GM23338 (cell line): ENCODE results near the gene ARID1B. TPM values are rescaled to one million over a fixed set of nuclear protein-coding genes. Genes with fewer than 3 reads are reported as not detected.

Experiments
- ATAC-seq: fragments of 200-7000 bp; cut with Tn5 transposase; 3 replicates; pipeline ENCODE4 v1.9.1; 2020
- DNase-seq: peaks from one replicate; pipeline ENCODE4 v3.0.0-alpha.2; 2015; ENCODE audit warnings: low spot score
- H2AFZ ChIP-seq: fragments of 200-600 bp; sonication (generic); 2 replicates; pipeline ENCODE4 v1.8.0; 2016; ENCODE audit warnings: antibody characterized with exemption, mild to moderate bottlenecking, moderate library complexity
- H3F3A ChIP-seq: fragments of 200-600 bp; sonication (generic); replicated peaks from 2 replicates; pipeline ENCODE4 v1.8.0; 2017; ENCODE audit warnings: antibody characterized with exemption, mixed run types, low read depth
- H3K27ac ChIP-seq: fragments of 200-600 bp; sonication (generic); 2 replicates; pipeline ENCODE4 v1.6.1; 2016; ENCODE audit warnings: low read depth
- H3K27me3 ChIP-seq: fragments of 200-600 bp; sonication (generic); 2 replicates; pipeline ENCODE4 v1.8.0; 2016; ENCODE audit warnings: mild to moderate bottlenecking, mixed run types, moderate library complexity; ENCODE audit not compliant: insufficient read depth
- H3K36me3 ChIP-seq: fragments of 200-600 bp; sonication (generic); 2 replicates; pipeline ENCODE4 v1.8.0; 2016; ENCODE audit warnings: mild to moderate bottlenecking; ENCODE audit not compliant: insufficient read depth
- H3K4me1 ChIP-seq: fragments of 200-600 bp; sonication (generic); 2 replicates; pipeline ENCODE4 v1.8.0; 2016; ENCODE audit warnings: mild to moderate bottlenecking, moderate library complexity; ENCODE audit not compliant: insufficient read depth
- H3K4me2 ChIP-seq: fragments of 200-600 bp; sonication (generic); 2 replicates; pipeline ENCODE4 v1.7.1; 2017; ENCODE audit warnings: mixed run types
- H3K4me3 ChIP-seq: fragments of 200-600 bp; sonication (generic); 2 replicates; pipeline ENCODE4 v1.6.1; 2016; ENCODE audit warnings: mixed run types
- H3K79me2 ChIP-seq: fragments of 200-600 bp; sonication (generic); replicated peaks from 2 replicates; pipeline ENCODE4 v1.8.0; 2017; ENCODE audit warnings: mild to moderate bottlenecking; ENCODE audit not compliant: insufficient read depth
- H3K9me2 ChIP-seq: fragments of 200-600 bp; sonication (generic); 2 replicates; pipeline ENCODE4 v1.8.0; 2017; ENCODE audit not compliant: insufficient read depth
- H4K20me1 ChIP-seq: fragments of 200-600 bp; sonication (generic); replicated peaks from 2 replicates; pipeline ENCODE4 v1.8.0; 2017; ENCODE audit warnings: mild to moderate bottlenecking; ENCODE audit not compliant: insufficient read depth
- H3K27ac Mint-ChIP-seq: 2 replicates; pipeline ENCODE4 v1.8.0; 2020; ENCODE audit warnings: inconsistent platforms, mild to moderate bottlenecking, moderate library complexity, mixed read lengths
- H3K27me3 Mint-ChIP-seq: 3 replicates; pipeline ENCODE4 v1.8.0; 2022; ENCODE audit warnings: low read depth, mild to moderate bottlenecking, moderate library complexity, mixed read lengths, inconsistent platforms; ENCODE audit not compliant: insufficient read depth, poor library complexity
- H3K36me3 Mint-ChIP-seq: 3 replicates; pipeline ENCODE4 v1.8.0; 2021; ENCODE audit warnings: low read depth, mild to moderate bottlenecking, inconsistent platforms, moderate library complexity, mixed read lengths
- H3K4me1 Mint-ChIP-seq: 3 replicates; pipeline ENCODE4 v1.8.0; 2020; ENCODE audit warnings: mild to moderate bottlenecking, inconsistent platforms, mixed read lengths
- H3K4me3 Mint-ChIP-seq: 3 replicates; pipeline ENCODE4 v1.8.0; 2021; ENCODE audit warnings: moderate library complexity, mild to moderate bottlenecking, inconsistent platforms, mixed read lengths
- H3K9me3 Mint-ChIP-seq: 3 replicates; pipeline ENCODE4 v1.8.0; 2020; ENCODE audit warnings: moderate library complexity, mild to moderate bottlenecking, inconsistent platforms, mixed read lengths
- CTCF ChIP-seq, 2 experiments: fragments of 200-600 bp in 1 of 2; sonication (generic) in 1 of 2; conservative IDR thresholded peaks; 2 replicates each; pipeline versions ENCODE4 v1.5.1 to v1.6.1; 2016 to 2017; ENCODE audit warnings: antibody characterized with exemption in 2 of 2, low read depth in 2 of 2, mild to moderate bottlenecking in 2 of 2, moderate library complexity in 1 of 2
- EZH2 ChIP-seq: fragments of 200-600 bp; sonication (generic); IDR thresholded peaks from one replicate; pipeline ENCODE4 v1.8.0; 2017; ENCODE audit warnings: antibody characterized with exemption, mild to moderate bottlenecking, low read depth; ENCODE audit not compliant: unreplicated experiment
- EZH2phosphoT487 ChIP-seq: fragments of 200-600 bp; sonication (generic); IDR thresholded peaks from one replicate; pipeline ENCODE4 v1.8.1; 2018; ENCODE audit warnings: antibody characterized with exemption; ENCODE audit not compliant: unreplicated experiment
- JUNB ChIP-seq: IDR thresholded peaks from one replicate; pipeline ENCODE4 v1.6.1; 2016; ENCODE audit warnings: antibody characterized with exemption; ENCODE audit not compliant: unreplicated experiment
- NANOG ChIP-seq: IDR thresholded peaks from 2 replicates; pipeline ENCODE4 v1.6.1; 2016; ENCODE audit warnings: antibody characterized with exemption, borderline replicate concordance
- REST ChIP-seq: IDR thresholded peaks from one replicate; pipeline ENCODE4 v1.6.1; 2018; ENCODE audit warnings: antibody characterized with exemption; ENCODE audit not compliant: unreplicated experiment
- STAT1 ChIP-seq: IDR thresholded peaks from one replicate; pipeline ENCODE4 v1.6.1; 2016; ENCODE audit warnings: antibody characterized with exemption; ENCODE audit not compliant: unreplicated experiment
- ZNF114 ChIP-seq: fragments of 250-450 bp; sonication (Bioruptor Pico); IDR thresholded peaks from 2 replicates; pipeline ENCODE4 v1.5.0; 2020; ENCODE audit warnings: mild to moderate bottlenecking, moderate library complexity
- ZNF331 ChIP-seq: fragments of 250-450 bp; sonication (Bioruptor Pico); IDR thresholded peaks from 2 replicates; pipeline ENCODE4 v1.5.0; 2020; ENCODE audit warnings: low read depth, mild to moderate bottlenecking, moderate library complexity
- polyA plus RNA-seq: library from polyadenylated mRNA; unstranded; fragments of >200 nt; fragmentation: Nextera tagmentation; extraction: Ambion mirVana; gene quantifications from 2 replicates; pipeline ENCODE4 v1.2.1, GENCODE V29; 2016
- total RNA-seq: library from RNA; depleted of rRNA; stranded (reverse); fragments of >200 nt; shearing (Covaris generic); gene quantifications from 2 replicates; pipeline ENCODE4 v1.2.3, GENCODE V29; 2014
- TF ChIP-seq, protein P1 (sequence below): fragments of 250-450 bp; sonication (Bioruptor Pico); IDR thresholded peaks from 2 replicates; pipeline ENCODE4 v1.5.0; 2020; ENCODE audit warnings: mild to moderate bottlenecking, moderate library complexity

The ARID1B gene
- total and polyA plus RNA-seq, 2 experiments from 2014 or later: 59.3 to 72.2 TPM

DNA sequence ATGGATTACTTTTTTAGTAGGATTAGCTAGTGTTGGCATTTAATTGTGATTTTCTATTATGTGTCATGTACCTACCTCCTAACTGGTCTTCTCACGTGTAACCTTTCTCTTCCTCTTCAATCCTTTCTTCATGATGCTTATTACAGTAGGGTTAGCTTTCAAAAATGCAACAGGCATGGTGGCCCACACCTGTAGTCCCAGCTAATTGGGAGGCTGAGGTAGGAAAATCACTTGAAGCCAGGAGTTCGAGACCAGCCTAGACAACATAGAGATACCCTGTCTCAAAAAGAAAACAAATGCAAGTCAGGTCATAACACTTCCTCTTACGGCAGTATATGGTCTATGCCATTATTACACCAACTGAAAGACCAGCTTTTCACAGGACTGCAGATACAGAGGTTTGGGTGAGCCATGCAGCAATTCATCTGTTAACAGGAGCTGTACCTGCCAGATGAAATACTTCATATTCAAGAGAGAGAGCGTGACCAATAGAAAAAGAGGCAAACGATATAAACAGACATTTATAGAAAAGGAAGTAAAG lies 351.1 kb downstream of the ARID1B start (continued):
- TF ChIP-seq CTCF (conservative IDR thresholded peaks at IDR 0.05; ENCODE audit: low read depth in 2 of 2) (no peak), ZNF331 (CRISPR knock-in tag) (no peak), EZH2 (no peak), NANOG (no peak), ZNF114 (CRISPR knock-in tag) (no peak), STAT1 (no peak)

GRCh38 chr6:157131250-157131649 lies 354.1 kb downstream of the ARID1B start:
- Histone ChIP-seq H3K4me3 (no peak overlapping the region), H3K36me3 (no peaks in the 10 kb centered on the region), H3K27me3 (no peaks in the 10 kb centered on the region), H2AFZ (no peak overlapping the region), H3K4me1 (no peaks in the 10 kb centered on the region), H3K27ac (no peak overlapping the region), H3F3A (no peaks in the 10 kb centered on the region), H3K79me2 (no peaks in the 10 kb centered on the region), H3K9me2 (no peaks in the 10 kb centered on the region), H3K4me2 (no peak overlapping the region), H4K20me1 (no peaks in the 10 kb centered on the region)
- Mint-ChIP-seq H3K4me1 (peaks cover 4% of the 10 kb centered on the region; the same call in 2 of the 3 replicates), H3K27ac (no peak overlapping the region), H3K27me3 (no peaks in the 10 kb centered on the region), H3K36me3 (peaks cover 8% of the 10 kb centered on the region; the same call in 2 of the 3 replicates), H3K4me3 (no peak overlapping the region), H3K9me3 (no peaks in the 10 kb centered on the region)
- no peak for DNase-seq
- no peak for ATAC-seq
- no peak for TF ChIP-seq CTCF (conservative IDR thresholded peaks at IDR 0.05; ENCODE audit: low read depth in 2 of 2)
- TF ChIP-seq, protein P1, sequence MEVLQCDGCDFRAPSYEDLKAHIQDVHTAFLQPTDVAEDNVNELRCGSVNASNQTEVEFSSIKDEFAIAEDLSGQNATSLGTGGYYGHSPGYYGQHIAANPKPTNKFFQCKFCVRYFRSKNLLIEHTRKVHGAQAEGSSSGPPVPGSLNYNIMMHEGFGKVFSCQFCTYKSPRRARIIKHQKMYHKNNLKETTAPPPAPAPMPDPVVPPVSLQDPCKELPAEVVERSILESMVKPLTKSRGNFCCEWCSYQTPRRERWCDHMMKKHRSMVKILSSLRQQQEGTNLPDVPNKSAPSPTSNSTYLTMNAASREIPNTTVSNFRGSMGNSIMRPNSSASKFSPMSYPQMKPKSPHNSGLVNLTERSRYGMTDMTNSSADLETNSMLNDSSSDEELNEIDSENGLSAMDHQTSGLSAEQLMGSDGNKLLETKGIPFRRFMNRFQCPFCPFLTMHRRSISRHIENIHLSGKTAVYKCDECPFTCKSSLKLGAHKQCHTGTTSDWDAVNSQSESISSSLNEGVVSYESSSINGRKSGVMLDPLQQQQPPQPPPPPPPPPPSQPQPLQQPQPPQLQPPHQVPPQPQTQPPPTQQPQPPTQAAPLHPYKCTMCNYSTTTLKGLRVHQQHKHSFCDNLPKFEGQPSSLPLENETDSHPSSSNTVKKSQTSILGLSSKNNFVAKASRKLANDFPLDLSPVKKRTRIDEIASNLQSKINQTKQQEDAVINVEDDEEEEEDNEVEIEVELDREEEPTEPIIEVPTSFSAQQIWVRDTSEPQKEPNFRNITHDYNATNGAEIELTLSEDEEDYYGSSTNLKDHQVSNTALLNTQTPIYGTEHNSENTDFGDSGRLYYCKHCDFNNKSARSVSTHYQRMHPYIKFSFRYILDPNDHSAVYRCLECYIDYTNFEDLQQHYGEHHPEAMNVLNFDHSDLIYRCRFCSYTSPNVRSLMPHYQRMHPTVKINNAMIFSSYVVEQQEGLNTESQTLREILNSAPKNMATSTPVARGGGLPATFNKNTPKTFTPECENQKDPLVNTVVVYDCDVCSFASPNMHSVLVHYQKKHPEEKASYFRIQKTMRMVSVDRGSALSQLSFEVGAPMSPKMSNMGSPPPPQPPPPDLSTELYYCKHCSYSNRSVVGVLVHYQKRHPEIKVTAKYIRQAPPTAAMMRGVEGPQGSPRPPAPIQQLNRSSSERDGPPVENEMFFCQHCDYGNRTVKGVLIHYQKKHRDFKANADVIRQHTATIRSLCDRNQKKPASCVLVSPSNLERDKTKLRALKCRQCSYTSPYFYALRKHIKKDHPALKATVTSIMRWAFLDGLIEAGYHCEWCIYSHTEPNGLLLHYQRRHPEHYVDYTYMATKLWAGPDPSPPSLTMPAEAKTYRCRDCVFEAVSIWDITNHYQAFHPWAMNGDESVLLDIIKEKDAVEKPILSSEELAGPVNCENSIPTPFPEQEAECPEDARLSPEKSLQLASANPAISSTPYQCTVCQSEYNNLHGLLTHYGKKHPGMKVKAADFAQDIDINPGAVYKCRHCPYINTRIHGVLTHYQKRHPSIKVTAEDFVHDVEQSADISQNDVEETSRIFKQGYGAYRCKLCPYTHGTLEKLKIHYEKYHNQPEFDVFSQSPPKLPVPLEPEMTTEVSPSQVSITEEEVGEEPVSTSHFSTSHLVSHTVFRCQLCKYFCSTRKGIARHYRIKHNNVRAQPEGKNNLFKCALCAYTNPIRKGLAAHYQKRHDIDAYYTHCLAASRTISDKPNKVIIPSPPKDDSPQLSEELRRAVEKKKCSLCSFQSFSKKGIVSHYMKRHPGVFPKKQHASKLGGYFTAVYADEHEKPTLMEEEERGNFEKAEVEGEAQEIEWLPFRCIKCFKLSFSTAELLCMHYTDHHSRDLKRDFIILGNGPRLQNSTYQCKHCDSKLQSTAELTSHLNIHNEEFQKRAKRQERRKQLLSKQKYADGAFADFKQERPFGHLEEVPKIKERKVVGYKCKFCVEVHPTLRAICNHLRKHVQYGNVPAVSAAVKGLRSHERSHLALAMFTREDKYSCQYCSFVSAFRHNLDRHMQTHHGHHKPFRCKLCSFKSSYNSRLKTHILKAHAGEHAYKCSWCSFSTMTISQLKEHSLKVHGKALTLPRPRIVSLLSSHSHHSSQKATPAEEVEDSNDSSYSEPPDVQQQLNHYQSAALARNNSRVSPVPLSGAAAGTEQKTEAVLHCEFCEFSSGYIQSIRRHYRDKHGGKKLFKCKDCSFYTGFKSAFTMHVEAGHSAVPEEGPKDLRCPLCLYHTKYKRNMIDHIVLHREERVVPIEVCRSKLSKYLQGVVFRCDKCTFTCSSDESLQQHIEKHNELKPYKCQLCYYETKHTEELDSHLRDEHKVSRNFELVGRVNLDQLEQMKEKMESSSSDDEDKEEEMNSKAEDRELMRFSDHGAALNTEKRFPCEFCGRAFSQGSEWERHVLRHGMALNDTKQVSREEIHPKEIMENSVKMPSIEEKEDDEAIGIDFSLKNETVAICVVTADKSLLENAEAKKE (CRISPR knock-in tag): no peak
- no peak for TF ChIP-seq REST
- no peak for TF ChIP-seq ZNF331 (CRISPR knock-in tag)
- TF ChIP-seq EZH2: no peak
- no peak for TF ChIP-seq STAT1
- TF ChIP-seq ZNF114 (CRISPR knock-in tag): no peak
- no peak for TF ChIP-seq EZH2phosphoT487
- no peak for TF ChIP-seq JUNB
